ENCODE results near the gene ADAM12. TPM values are rescaled to one million over a fixed set of nuclear protein-coding genes. Genes with fewer than 3 reads are reported as not detected.

ADAM12 gene
- total and polyA plus RNA-seq, 2 donors (not counting 3 experiments of a cell fraction or from before 2014, with no cell fraction given): 0.22 to 0.33 TPM

GRCh38 chr10:126302476-126302756, 85.9 kb downstream of the ADAM12 start:
- Histone ChIP-seq H3K9me3 (replicated peaks; ENCODE audit: control insufficient read depth, insufficient read depth, low read length) (no peaks in the 10 kb centered on the region), H3K9ac (replicated peaks; ENCODE audit: extremely low read depth, insufficient read depth, low read length) (no peak overlapping the region), H4K20me1 (replicated peaks; ENCODE audit: control insufficient read depth, extremely low read depth, insufficient read depth, low read length) (no peaks in the 10 kb centered on the region), H3K36me3 (ENCODE audit: control insufficient read depth in 2 of 2, extremely low read depth in 1 of 2, insufficient read depth in 2 of 2, low read length in 2 of 2) (no peaks in the 10 kb centered on the region), H2AFZ (ENCODE audit: low read depth, low read length) (no peak overlapping the region), H3K79me2 (ENCODE audit: control insufficient read depth, insufficient read depth, low read length) (no peaks in the 10 kb centered on the region), H3K27ac (ENCODE audit: insufficient read depth, low read depth, low read length) (no peak overlapping the region), H3K9me1 (replicated peaks; ENCODE audit: control insufficient read depth, extremely low read depth, insufficient read depth, low read length) (no peaks in the 10 kb centered on the region), H3K4me1 (ENCODE audit: control insufficient read depth, extremely low read depth, insufficient read depth, low read length) (no peaks in the 10 kb centered on the region), H3K27me3 (ENCODE audit: control insufficient read depth in 2 of 2, insufficient read depth in 2 of 2, low read length in 2 of 2) (no peaks in the 10 kb centered on the region), H3K4me3 (replicated peaks in 1 of 3; ENCODE audit: insufficient read depth in 1 of 3, low read depth in 1 of 3, low read length in 3 of 3) (no peak overlapping the region), H3K4me2 (ENCODE audit: insufficient read depth, low read length) (no peak overlapping the region)
- ChIA-PET CTCF (interaction anchor here (1.6 kb wide), 1 partner anchor 368 kb away, joined by 5 read pairs; no protein-coding TSS in a partner anchor), POLR2A (no interaction called here)
- FAIRE-seq (no peak), DNase-seq (ENCODE audit: low read depth, low spot score) (no peak)
- dilution Hi-C loops (cut with MboI; ENCODE audit: extremely low pct_ligation_motif_present, low sequenced_read_pairs): no loop called here
- TF ChIP-seq FOS (IDR thresholded peaks at IDR 0.05; ENCODE audit: borderline replicate concordance, insufficient read depth, low read length): no peak
- no peak for TF ChIP-seq MAX (IDR thresholded peaks at IDR 0.05; ENCODE audit: insufficient read depth, insufficient read length)
- no peak for TF ChIP-seq MYC (IDR thresholded peaks at IDR 0.05; ENCODE audit: low read depth, low read length)
- TF ChIP-seq CTCF (IDR thresholded peaks at IDR 0.05; ENCODE audit: extremely low read depth in 1 of 2, insufficient read depth in 1 of 2, low read depth in 1 of 2, low read length in 2 of 2): no peak
- TF ChIP-seq GATA2 (IDR thresholded peaks at IDR 0.05; ENCODE audit: insufficient read depth, insufficient read length, low read depth, low read length): no peak
- no peak for TF ChIP-seq JUN (IDR thresholded peaks at IDR 0.05; ENCODE audit: borderline replicate concordance, insufficient read depth, insufficient read length, low read depth)
- TF ChIP-seq POLR2A (IDR thresholded peaks at IDR 0.05; ENCODE audit: low read depth, low read length): no peak
- no peak for TF ChIP-seq EZH2 (IDR thresholded peaks at IDR 0.05; ENCODE audit: borderline replicate concordance, low read depth, low read length, severe bottlenecking)
- TF ChIP-seq POLR2AphosphoS5 (IDR thresholded peaks at IDR 0.05; ENCODE audit: insufficient read depth, low read depth, low read length): no peak
- no TSS peak for BruUV-seq (replicated peaks)
- intact Hi-C loops (cut with micrococcal nuclease): loop anchor here (5.0 kb wide), 1 partner anchor 320 kb away; no protein-coding TSS in a partner anchor
